HepG2 (cell line): ENCODE data around the gene MVK. TPM values are rescaled to one million over a fixed set of nuclear protein-coding genes. Genes with fewer than 3 reads are reported as not detected.

ENCODE experiments used
- ATF2 ChIP-seq: sonication (generic); formaldehyde crosslinking; IDR thresholded peaks from 2 replicates; pipeline ENCODE4 v1.4.0; 2020; ENCODE audit warnings: missing genetic modification reagents
- ATRX ChIP-seq: sonication (generic); formaldehyde crosslinking; IDR thresholded peaks from 2 replicates; pipeline ENCODE4 v1.4.0; 2020; ENCODE audit warnings: missing genetic modification reagents, borderline replicate concordance
- DMAP1 ChIP-seq: IDR thresholded peaks from 2 replicates; pipeline ENCODE4 v1.6.1; 2016
- DR1 ChIP-seq: sonication (generic); formaldehyde crosslinking; IDR thresholded peaks from 2 replicates; pipeline ENCODE4 v1.8.0; 2021; ENCODE audit warnings: mild to moderate bottlenecking, missing genetic modification reagents, inconsistent platforms
- FIP1L1 ChIP-seq: fragments of 200-400 bp; formaldehyde crosslinking; IDR thresholded peaks from 2 replicates; pipeline ENCODE4 v1.6.1; 2018; ENCODE audit warnings: low read depth, mild to moderate bottlenecking, low read length, moderate library complexity, borderline replicate concordance; ENCODE audit not compliant: insufficient read depth
- FOXO1 ChIP-seq: sonication (generic); formaldehyde crosslinking; IDR thresholded peaks from 2 replicates; pipeline ENCODE4 v1.4.0; 2020; ENCODE audit warnings: missing genetic modification reagents
- GRHL1 ChIP-seq: sonication (generic); formaldehyde crosslinking; conservative IDR thresholded peaks from 2 replicates; pipeline ENCODE4 v1.8.0; 2022; ENCODE audit warnings: missing genetic modification reagents
- GZF1 ChIP-seq: sonication (generic); formaldehyde crosslinking; IDR thresholded peaks from 2 replicates; pipeline ENCODE4 v1.5.1; 2020; ENCODE audit warnings: mild to moderate bottlenecking, missing genetic modification reagents
- HMGA1 ChIP-seq: sonication (generic); formaldehyde crosslinking; conservative IDR thresholded peaks from 2 replicates; pipeline ENCODE4 v1.4.0; 2020; ENCODE audit warnings: missing genetic modification reagents
- NCOR1 ChIP-seq: fragments of 200-600 bp; sonication (generic); IDR thresholded peaks from 2 replicates; pipeline ENCODE4 v1.7.0; 2017; ENCODE audit warnings: antibody characterized with exemption, low read length, borderline replicate concordance
- RARA ChIP-seq: IDR thresholded peaks from 2 replicates; pipeline ENCODE4 v1.6.1; 2016; ENCODE audit warnings: missing genetic modification reagents, missing compliant biosample characterization
- SMARCE1 ChIP-seq: fragments of 450-650 bp; IDR thresholded peaks from 2 replicates; pipeline ENCODE4 v1.6.1; 2017; ENCODE audit warnings: borderline replicate concordance
- TAF1 ChIP-seq: sonication (generic); formaldehyde crosslinking; IDR thresholded peaks from 2 replicates; pipeline ENCODE4 v1.4.0; 2020; ENCODE audit warnings: missing genetic modification reagents
- XRCC5 ChIP-seq: fragments of 200-400 bp; formaldehyde crosslinking; optimal IDR thresholded peaks from 2 replicates; pipeline ENCODE3; 2017; ENCODE audit warnings: mild to moderate bottlenecking, low read length
- ZNF225 ChIP-seq: sonication (generic); formaldehyde crosslinking; IDR thresholded peaks from 2 replicates; pipeline ENCODE4 v1.4.0; 2020; ENCODE audit warnings: mild to moderate bottlenecking, missing genetic modification reagents
- ZNF362 ChIP-seq: sonication (generic); formaldehyde crosslinking; IDR thresholded peaks from 2 replicates; pipeline ENCODE4 v1.4.0; 2020; ENCODE audit warnings: missing genetic modification reagents, mild to moderate bottlenecking, borderline replicate concordance
- ZNF431 ChIP-seq: sonication (generic); formaldehyde crosslinking; IDR thresholded peaks from 2 replicates; pipeline ENCODE4 v1.9.0; 2022; ENCODE audit warnings: missing genetic modification reagents, low read depth, mild to moderate bottlenecking, borderline replicate concordance
- ZNF670 ChIP-seq: sonication (generic); formaldehyde crosslinking; IDR thresholded peaks from 2 replicates; pipeline ENCODE4 v1.8.0; 2022; ENCODE audit warnings: mild to moderate bottlenecking, missing genetic modification reagents, borderline replicate concordance
- ZNF761 ChIP-seq: sonication (generic); formaldehyde crosslinking; conservative IDR thresholded peaks from 2 replicates; pipeline ENCODE4 v1.4.0; 2020; ENCODE audit warnings: mild to moderate bottlenecking, missing genetic modification reagents
- polyA plus RNA-seq, 8 experiments: library from polyadenylated mRNA; depleted of rRNA in 3 of 8; stranded (reverse) in 7 of 8; unstranded in 1 of 8; fragments of >200 nt; fragmentation: Illumina TruSeq in 4 of 8; extraction: Trizol in 4 of 8; gene quantifications; 2 replicates each; pipeline versions ENCODE4 v1.2.1 to v1.2.3, GENCODE V29; 2011 to 2016; ENCODE audit warnings: low read depth in 4 of 8, missing spikeins in 1 of 8, mixed read lengths in 1 of 8; ENCODE audit not compliant: insufficient read depth in 1 of 8
- total RNA-seq, 5 experiments: library from RNA; depleted of rRNA; stranded (reverse); fragments of >200 nt; fragmentation: Illumina TruSeq; extraction: Trizol; gene quantifications; 2 replicates each; pipeline ENCODE4 v1.2.3, GENCODE V29; 2016; ENCODE audit warnings: low read depth in 1 of 5

Gene MVK
- total and polyA plus RNA-seq, 2 of the 13 experiments (the other 11 are each of a cell fraction or from before 2014, with no cell fraction given), result 11.6 to 66.9 TPM

GRCh38 chr12:109573029-109573913 lies at the start of gene MVK, which contains the start of gene MMAB (continued):
- TF ChIP-seq TAF1, result peak; percentile 94
- peak; percentile 96 for TF ChIP-seq DMAP1
- peak; percentile 82 for TF ChIP-seq GZF1 (CRISPR knock-in tag)
- peak; percentile 64 for TF ChIP-seq FOXO1 (CRISPR knock-in tag)
- no peak for TF ChIP-seq HMGA1 (CRISPR knock-in tag)
- TF ChIP-seq DR1 (CRISPR knock-in tag), result peak; percentile 83
- TF ChIP-seq ZNF761 (CRISPR knock-in tag), result peak; percentile 85
- peak; percentile 70; the same call in 1 of the 2 replicates for TF ChIP-seq ZNF362
- TF ChIP-seq XRCC5, result peak; percentile 32
- peak; percentile 96 for TF ChIP-seq ZNF225 (CRISPR knock-in tag)
- TF ChIP-seq NCOR1, result peak; percentile 67; the same call in 1 of the 2 replicates
- TF ChIP-seq FIP1L1, result no peak
- TF ChIP-seq SMARCE1, result no peak
- TF ChIP-seq ZNF670 (CRISPR knock-in tag), result 0 out of 2 replicates have a peak, but pooled peaks have one; percentile 78
- TF ChIP-seq ATF2 (CRISPR knock-in tag), result peak; percentile 84
- TF ChIP-seq RARA (CRISPR knock-in tag), result peak; percentile 29
- TF ChIP-seq GRHL1 (CRISPR knock-in tag), result no peak
- TF ChIP-seq ZNF431, result no peak
- TF ChIP-seq ATRX (CRISPR knock-in tag), result no peak
